Spleen (tissue), 7 donors: ENCODE measurements around the gene BHLHE23.

Experiments
- CTCF ChIP-seq, 11 experiments: fragments of 200-600 bp in 7 of 11; fragments of 450-650 bp in 4 of 11; sonication (generic) in 4 of 11; IDR thresholded peaks in 8 of 11; conservative IDR thresholded peaks in 3 of 11; 1 replicate in 7 of 11; 2 replicates in 4 of 11; pipeline versions ENCODE4 v1.4.0 to v1.8.0; 2016 to 2021; ENCODE audit warnings: antibody characterized with exemption in 11 of 11, inconsistent platforms in 4 of 11, mild to moderate bottlenecking in 1 of 11
- POLR2A ChIP-seq, 3 donors: fragments of 450-650 bp; IDR thresholded peaks; one replicate each; pipeline ENCODE4 v1.5.1; 2017; ENCODE audit warnings: antibody characterized with exemption in 3 of 3, mild to moderate bottlenecking in 1 of 3
- POLR2AphosphoS5 ChIP-seq, 3 donors: sonication (generic); formaldehyde crosslinking; IDR thresholded peaks; one replicate each; pipeline ENCODE4 v1.5.1; 2017; ENCODE audit warnings: antibody characterized with exemption in 3 of 3
- donor health status: DM: no; HTN: no; CAD: no; lungs with moderate emphysema.
- donor health status: DM: no; HTN: no; CAD: no.
- donor health status: DM: no; HTN: no; CAD: no.

- TF ChIP-seq CTCF (IDR thresholded peaks at IDR 0.05 in 8 of 11, conservative IDR thresholded peaks at IDR 0.05 in 3 of 11) (no peak), POLR2A (IDR thresholded peaks at IDR 0.05) (no peak), POLR2AphosphoS5 (IDR thresholded peaks at IDR 0.05) (no peak)
Observed at GRCh38 chr20:63023071-63023935, 16.5 kb upstream of the BHLHE23 start.
